GM21619 (cell line): Measurements from ENCODE around the gene NLRC5.

Experiments
- ATAC-seq: cut with Tn5 transposase; IDR thresholded peaks from one replicate; pipeline ENCODE4 v1.9.1; 2021; ENCODE audit not compliant: unreplicated experiment

Gene NLRC5

GRCh38 chr16:57118461-57119084 lies 129.2 kb downstream of the NLRC5 start:
- ATAC-seq, result no peak

- ATAC-seq, result no peak
Measured at GRCh38 chr16:57123216-57123973, 134.0 kb downstream of the NLRC5 start.

DNA sequence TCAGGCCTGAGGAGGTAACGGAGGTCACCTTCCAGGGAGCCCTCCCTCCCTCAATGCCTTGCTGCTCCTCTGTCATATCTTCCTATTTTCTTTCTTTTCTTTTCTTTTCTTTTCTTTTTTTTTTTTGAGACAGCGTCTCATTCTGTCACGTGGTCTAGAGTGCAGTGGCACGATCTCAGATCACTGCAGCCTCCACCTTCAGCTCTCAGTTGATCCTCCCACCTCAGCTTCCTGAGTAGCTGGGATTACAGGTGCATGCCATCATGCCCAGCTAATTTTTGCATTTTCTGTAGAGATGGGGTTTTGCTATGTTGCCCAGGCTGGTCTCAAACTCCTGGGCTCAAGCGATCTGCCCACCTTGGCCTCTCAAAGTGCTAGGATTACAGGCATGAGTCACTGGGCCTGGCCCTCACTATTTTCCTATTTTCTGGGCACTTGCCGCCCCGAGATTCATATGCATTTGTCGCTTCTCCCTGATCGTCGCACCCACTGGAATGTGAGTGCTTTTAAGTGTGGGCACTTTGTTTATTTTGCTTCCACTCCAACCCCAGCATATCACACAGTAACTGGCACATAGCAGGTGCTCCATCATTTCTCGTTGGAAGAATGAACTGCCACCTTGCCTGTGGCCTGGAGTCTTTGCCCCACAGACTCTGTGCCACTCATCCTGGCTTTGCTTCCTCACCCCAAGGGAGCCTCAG lies 134.8 kb downstream of the NLRC5 start:
- ATAC-seq, result no peak

DNA sequence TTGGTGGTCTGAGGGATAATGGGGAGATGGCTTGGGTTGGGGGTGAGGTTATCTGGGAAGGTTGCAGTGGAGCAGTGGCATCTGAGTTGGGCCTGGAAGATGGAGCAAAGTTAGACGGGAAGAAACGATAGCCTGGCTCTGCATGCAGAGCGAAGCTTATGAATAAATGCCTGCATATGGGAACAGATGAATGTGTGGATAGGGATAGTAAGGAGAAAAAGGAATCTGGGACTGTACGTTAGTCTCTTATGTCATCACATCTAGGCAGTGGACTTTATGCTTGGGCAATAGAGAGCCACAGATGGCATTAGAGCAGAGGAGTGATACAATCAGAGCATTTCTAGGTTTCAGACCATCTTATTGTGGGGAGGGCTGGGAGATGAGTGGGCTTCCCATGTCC lies 136.0 kb downstream of the NLRC5 start:
- no peak for ATAC-seq

- ATAC-seq, result no peak
Measured at GRCh38 chr16:57125969-57126368, 136.6 kb downstream of the NLRC5 start.

GRCh38 chr16:57126411-57126810 lies 137.1 kb downstream of the NLRC5 start:
- no peak for ATAC-seq

DNA sequence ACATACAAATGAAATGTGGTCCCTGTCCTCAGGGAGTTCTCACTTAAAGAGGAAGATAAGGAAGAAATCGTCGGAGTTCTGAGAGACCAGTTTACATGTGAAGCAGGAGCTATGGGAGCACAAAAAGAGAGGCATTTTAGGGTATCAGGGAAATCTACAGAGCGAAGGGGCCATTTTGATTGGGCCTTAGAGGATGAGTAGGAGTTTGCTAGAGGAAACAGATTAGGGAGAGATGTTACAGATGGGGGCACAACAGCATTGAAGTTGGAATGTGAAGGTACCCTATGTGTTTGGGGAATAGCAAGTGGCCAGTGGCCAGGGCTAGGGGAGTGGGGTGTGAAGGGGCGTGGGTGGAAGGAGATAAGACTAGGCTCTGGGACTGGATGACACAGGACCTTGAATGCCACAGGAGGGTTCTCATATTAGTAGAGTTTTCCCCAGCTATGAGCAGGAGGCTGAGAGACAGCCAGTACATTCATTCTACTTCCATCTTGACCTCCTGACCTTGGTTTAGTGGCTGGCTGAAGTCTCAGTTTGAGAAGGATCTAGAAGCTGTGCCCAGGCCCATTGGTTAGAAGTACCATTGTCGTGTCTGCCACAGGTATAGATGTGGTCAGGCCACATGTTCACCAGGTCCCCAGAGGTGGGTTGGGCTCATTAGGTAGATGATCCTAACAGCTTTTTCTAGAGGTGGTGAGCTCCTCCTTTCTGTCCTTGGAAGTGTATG lies 137.8 kb downstream of the NLRC5 start:
- ATAC-seq, result no peak

- no peak for ATAC-seq
Measured at GRCh38 chr16:57127836-57128235, 138.5 kb downstream of the NLRC5 start.

GRCh38 chr16:57128771-57129389 lies 139.5 kb downstream of the NLRC5 start:
- ATAC-seq, result no peak

- no peak for ATAC-seq
Measured at GRCh38 chr16:57130950-57131321, 141.6 kb downstream of the NLRC5 start.

DNA sequence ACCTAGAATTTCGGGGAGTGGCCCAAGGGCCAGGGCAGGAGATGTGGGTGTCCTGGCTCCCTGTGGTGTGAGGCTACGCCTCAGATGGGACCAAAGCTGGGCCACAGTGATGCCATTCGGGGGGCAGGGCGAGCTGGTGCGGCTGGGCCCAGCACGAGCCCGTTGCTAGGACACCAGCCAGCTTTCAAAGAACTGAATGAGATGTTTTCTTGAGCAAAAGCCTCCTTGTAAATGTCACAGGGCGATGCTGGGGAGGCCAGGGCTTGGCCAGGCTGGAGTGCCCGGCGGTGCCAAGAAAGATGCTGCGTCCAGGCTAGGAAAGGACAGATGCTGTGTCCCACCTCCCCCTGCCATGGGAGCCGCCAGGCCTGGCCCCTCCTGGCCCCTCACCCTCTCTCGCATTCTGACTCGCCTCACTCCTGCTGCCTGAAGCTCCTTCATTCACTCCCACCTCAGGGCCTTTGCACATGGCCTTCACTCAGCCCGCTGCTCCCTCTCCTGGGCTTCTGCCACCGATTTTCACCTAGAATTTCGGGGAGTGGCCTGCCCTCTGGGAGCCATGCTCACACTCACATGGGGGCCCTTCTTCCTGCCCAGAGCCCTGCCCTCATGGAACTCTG lies 142.1 kb downstream of the NLRC5 start:
- no peak for ATAC-seq

DNA sequence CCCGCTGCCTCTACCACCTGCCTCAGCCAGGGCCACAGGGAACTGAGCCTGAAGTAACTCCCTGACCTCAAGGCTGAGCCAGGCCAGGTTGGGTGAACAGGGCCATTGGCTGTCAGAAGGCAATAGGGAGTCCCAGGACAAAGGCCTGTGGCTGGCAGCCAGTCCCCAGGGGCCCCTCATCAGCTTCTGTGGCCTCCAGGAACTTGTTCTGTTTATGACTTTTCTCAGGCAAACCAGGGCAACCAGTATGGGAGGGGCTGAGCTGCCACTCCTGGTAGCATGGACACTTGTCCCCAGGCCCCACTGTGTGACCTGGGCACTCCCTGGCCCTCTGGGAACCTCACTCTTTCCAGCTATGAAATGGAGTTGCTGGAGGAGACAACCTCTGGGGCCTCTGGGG lies 143.1 kb downstream of the NLRC5 start:
- no peak for ATAC-seq

GRCh38 chr16:57133031-57133430 lies 143.7 kb downstream of the NLRC5 start:
- ATAC-seq, result no peak
